Measurements from ENCODE around the gene DDX54. TPM values are rescaled to one million over a fixed set of nuclear protein-coding genes. Genes with fewer than 3 reads are reported as not detected.

Gene DDX54
- total RNA-seq, 1 donor from 2014 or later = 122 TPM

DNA sequence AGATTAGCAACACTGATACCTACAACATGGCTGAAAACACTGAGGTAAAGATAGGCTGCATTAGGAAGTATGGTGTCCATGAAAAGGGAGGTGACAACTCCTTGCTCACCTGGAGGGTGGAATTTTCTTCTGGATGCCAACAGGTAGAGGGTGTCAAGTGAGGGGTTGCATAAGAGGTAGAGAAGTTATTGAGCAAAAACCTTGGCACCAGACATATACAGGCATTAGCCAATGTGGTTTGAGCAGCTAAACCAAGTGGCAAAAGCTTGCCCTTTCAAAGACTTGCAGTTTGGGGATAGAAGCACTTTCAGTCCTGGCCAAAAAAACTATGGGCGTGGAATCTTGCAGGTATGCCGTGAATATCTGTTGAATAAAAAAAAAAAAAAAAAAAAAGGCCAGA, 4.1 kb upstream of the DDX54 start:
- no peaks in the 10 kb centered on the region for H3K9me3 Mint-ChIP-seq
- intact Hi-C loops (cut with micrococcal nuclease) = no loop called here
- no peaks in the 10 kb centered on the region for H3K27me3 Mint-ChIP-seq
- no peak overlapping the region for H3K4me3 Mint-ChIP-seq
- no peak for DNase-seq
- H3K4me1 Mint-ChIP-seq = peaks cover 23% of the 10 kb centered on the region
- H3K27ac Mint-ChIP-seq = no peak overlapping the region
- H3K36me3 Mint-ChIP-seq (ENCODE audit: low read depth) = peaks cover 31% of the 10 kb centered on the region

GRCh38 chr12:113186666-113187325, 1.5 kb upstream of the DDX54 start:
- Mint-ChIP-seq H3K27ac (peak overlapping the region; percentile 98), H3K4me1 (peaks cover 21% of the 10 kb centered on the region), H3K36me3 (ENCODE audit: low read depth) (peaks cover 28% of the 10 kb centered on the region), H3K9me3 (no peaks in the 10 kb centered on the region), H3K4me3 (peak overlapping the region; percentile 99), H3K27me3 (no peaks in the 10 kb centered on the region)
- no peak for DNase-seq
- intact Hi-C loops (cut with micrococcal nuclease) = no loop called here

DNA sequence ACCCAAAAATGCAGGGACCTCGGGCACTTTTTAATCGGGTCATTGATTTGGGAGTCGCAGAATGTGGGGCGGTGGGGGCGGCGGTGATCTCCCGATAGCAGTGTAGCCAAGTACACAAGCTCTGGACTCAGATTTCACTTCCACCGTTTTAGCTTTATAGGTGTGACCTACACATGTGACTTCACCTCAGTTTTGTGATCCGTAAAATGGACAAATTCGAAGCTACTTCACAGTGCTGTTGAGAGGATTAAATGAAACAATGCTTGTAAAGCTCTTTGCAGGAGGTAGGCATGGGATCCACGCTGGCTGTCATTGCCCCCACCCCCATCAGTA, 721 bp upstream of the DDX54 start:
- Mint-ChIP-seq H3K27me3 (no peaks in the 10 kb centered on the region), H3K4me1 (peaks cover 23% of the 10 kb centered on the region), H3K27ac (peak overlapping the region; percentile 98), H3K4me3 (peak overlapping the region; percentile 99), H3K9me3 (no peaks in the 10 kb centered on the region), H3K36me3 (ENCODE audit: low read depth) (peaks cover 29% of the 10 kb centered on the region)
- no peak for DNase-seq
- intact Hi-C loops (cut with micrococcal nuclease) = no loop called here

DNA sequence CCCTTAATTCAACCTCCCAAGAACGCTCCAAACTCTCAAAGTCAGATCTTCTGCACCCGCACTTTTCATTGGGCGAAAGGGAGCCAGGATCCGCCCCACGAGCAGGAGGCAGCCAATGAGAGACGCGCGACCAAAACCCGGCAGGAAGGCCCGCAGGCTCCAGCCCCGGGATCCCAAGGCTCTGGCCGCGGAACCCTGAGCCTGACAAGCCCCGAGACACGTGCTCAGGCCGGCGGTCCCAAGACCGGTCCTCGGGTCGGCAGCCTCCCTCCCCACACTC, 438 bp downstream of the DDX54 start:
- DNase-seq = peak; percentile 97
- Mint-ChIP-seq H3K36me3 (ENCODE audit: low read depth) (peaks cover 31% of the 10 kb centered on the region), H3K4me3 (peak overlapping the region; percentile 99), H3K27me3 (no peaks in the 10 kb centered on the region), H3K27ac (peak overlapping the region; percentile 98), H3K4me1 (peaks cover 20% of the 10 kb centered on the region), H3K9me3 (no peaks in the 10 kb centered on the region)
- intact Hi-C loops (cut with micrococcal nuclease) = loop anchor here (1.0 to 2.0 kb wide), 4 partner anchors 23 to 173 kb away; partner anchors contain the start of genes PLBD2 and TPCN1

- H3K27ac Mint-ChIP-seq = peak overlapping the region; percentile 98
- intact Hi-C loops (cut with micrococcal nuclease) = loop anchor here (1.0 to 2.0 kb wide), 2 partner anchors 24 to 31 kb away; no protein-coding TSS in a partner anchor
- peaks cover 34% of the 10 kb centered on the region for H3K36me3 Mint-ChIP-seq (ENCODE audit: low read depth)
- peak overlapping the region; percentile 99 for H3K4me3 Mint-ChIP-seq
- peaks cover 20% of the 10 kb centered on the region for H3K4me1 Mint-ChIP-seq
- no peaks in the 10 kb centered on the region for H3K27me3 Mint-ChIP-seq
- no peaks in the 10 kb centered on the region for H3K9me3 Mint-ChIP-seq
- no peak for DNase-seq
Observed at GRCh38 chr12:113184098-113184899, 979 bp downstream of the DDX54 start.

DNA sequence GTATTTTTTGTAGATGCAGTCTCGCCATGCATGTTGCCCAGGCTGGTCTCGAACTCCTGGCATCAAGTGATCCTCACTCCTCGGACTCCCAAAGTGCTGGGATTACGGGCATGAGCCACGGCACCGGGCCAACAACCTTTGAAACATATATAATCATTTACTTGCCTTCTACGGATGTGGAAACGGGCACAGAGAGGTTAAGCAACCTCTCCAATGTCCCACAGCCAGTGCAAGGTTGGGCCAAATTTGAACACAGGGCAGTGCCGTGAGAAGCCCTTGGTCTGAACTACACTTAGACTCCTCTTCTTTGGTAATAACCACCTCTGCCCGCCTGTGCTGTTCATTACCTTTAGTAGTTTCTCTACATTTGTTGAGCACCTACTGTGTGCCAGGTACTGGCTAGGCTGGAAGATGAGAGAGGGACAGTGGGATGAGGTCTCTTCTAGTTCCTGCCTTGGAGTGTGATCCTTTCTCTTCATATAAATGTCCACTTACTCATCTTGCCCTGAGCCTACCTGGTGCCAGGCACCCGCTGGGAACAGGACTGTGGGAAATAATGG, 2.2 kb downstream of the DDX54 start:
- Mint-ChIP-seq H3K27me3 (no peaks in the 10 kb centered on the region), H3K4me3 (peak overlapping the region; percentile 99)
- DNase-seq = no peak

DNA sequence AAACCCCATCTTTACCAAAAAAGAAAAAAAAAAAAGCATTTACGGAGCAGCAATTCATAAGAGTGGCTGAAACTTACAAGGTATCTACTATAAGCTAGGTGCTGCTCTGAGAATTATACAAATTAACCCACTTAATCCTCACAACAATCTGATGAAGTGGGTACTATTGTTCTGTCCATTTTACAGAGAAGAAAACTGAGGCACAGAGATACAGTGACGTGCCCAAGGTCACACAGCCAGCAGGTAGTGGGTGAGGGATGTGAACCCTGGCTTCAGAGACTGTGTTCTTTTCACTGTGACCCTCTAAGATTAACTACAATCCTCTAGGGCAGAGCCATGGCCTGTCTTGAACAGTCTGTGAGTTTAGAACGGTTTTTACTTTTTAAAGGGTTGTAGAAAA, 3.3 kb downstream of the DDX54 start:
- no peak overlapping the region for H3K4me3 Mint-ChIP-seq
- no peaks in the 10 kb centered on the region for H3K9me3 Mint-ChIP-seq
- H3K27ac Mint-ChIP-seq = no peak overlapping the region
- no peaks in the 10 kb centered on the region for H3K27me3 Mint-ChIP-seq
- DNase-seq = no peak
- H3K36me3 Mint-ChIP-seq (ENCODE audit: low read depth) = peaks cover 49% of the 10 kb centered on the region
- peaks cover 15% of the 10 kb centered on the region for H3K4me1 Mint-ChIP-seq
- intact Hi-C loops (cut with micrococcal nuclease) = no loop called here

More for the DNA sequence above, 2.2 kb downstream of the DDX54 start:
- Mint-ChIP-seq H3K4me1 (peaks cover 20% of the 10 kb centered on the region), H3K36me3 (ENCODE audit: low read depth) (peaks cover 42% of the 10 kb centered on the region), H3K27ac (no peak overlapping the region), H3K9me3 (no peaks in the 10 kb centered on the region)
- intact Hi-C loops (cut with micrococcal nuclease) = no loop called here

DNA sequence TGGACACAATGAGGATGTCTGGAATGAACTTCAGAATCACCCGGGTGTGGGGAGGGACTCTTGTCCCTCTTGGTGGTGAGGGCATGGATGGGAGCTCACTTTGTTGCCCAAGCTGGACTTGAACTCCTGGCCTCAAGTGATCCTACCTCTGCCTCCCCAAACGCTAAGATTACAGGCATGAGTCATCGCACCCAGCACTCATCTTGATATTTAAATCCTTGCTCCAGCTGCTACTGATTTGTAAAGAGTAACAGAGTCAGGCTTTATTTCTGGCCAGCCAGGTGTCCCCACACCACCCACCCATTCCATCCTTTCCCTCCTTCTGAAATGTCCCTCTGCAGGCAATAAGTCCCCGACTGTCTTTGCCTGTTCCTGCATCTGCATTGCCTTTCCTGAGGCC, 4.9 kb downstream of the DDX54 start:
- no peaks in the 10 kb centered on the region for H3K27me3 Mint-ChIP-seq
- H3K9me3 Mint-ChIP-seq = no peaks in the 10 kb centered on the region
- H3K27ac Mint-ChIP-seq = no peak overlapping the region
- H3K4me3 Mint-ChIP-seq = no peak overlapping the region
- peaks cover 61% of the 10 kb centered on the region for H3K36me3 Mint-ChIP-seq (ENCODE audit: low read depth)
- intact Hi-C loops (cut with micrococcal nuclease) = no loop called here
- peaks cover 6% of the 10 kb centered on the region for H3K4me1 Mint-ChIP-seq
- no peak for DNase-seq

- intact Hi-C loops (cut with micrococcal nuclease) = no loop called here
- no peaks in the 10 kb centered on the region for H3K27me3 Mint-ChIP-seq
- peaks cover 8% of the 10 kb centered on the region for H3K4me1 Mint-ChIP-seq
- H3K27ac Mint-ChIP-seq = no peak overlapping the region
- DNase-seq = no peak
- no peak overlapping the region for H3K4me3 Mint-ChIP-seq
- H3K9me3 Mint-ChIP-seq = no peaks in the 10 kb centered on the region
- H3K36me3 Mint-ChIP-seq (ENCODE audit: low read depth) = peaks cover 63% of the 10 kb centered on the region
Observed at GRCh38 chr12:113179023-113179422, 6.3 kb downstream of the DDX54 start.

GRCh38 chr12:113174461-113175384, 10.6 kb downstream of the DDX54 start:
- Mint-ChIP-seq H3K9me3 (no peaks in the 10 kb centered on the region), H3K4me1 (peaks cover 2% of the 10 kb centered on the region), H3K36me3 (ENCODE audit: low read depth) (peaks cover 80% of the 10 kb centered on the region), H3K27ac (no peak overlapping the region), H3K4me3 (no peak overlapping the region), H3K27me3 (no peaks in the 10 kb centered on the region)
- intact Hi-C loops (cut with micrococcal nuclease) = loop anchor here (1.0 kb wide), 1 partner anchor 126 kb away; no protein-coding TSS in a partner anchor
- DNase-seq = peak; percentile 93

- peaks cover 74% of the 10 kb centered on the region for H3K36me3 Mint-ChIP-seq (ENCODE audit: low read depth)
- no peaks in the 10 kb centered on the region for H3K27me3 Mint-ChIP-seq
- H3K4me3 Mint-ChIP-seq = no peak overlapping the region
- intact Hi-C loops (cut with micrococcal nuclease) = no loop called here
- no peaks in the 10 kb centered on the region for H3K9me3 Mint-ChIP-seq
- no peak overlapping the region for H3K27ac Mint-ChIP-seq
- H3K4me1 Mint-ChIP-seq = peaks cover 2% of the 10 kb centered on the region
- no peak for DNase-seq
Observed at GRCh38 chr12:113173081-113173698, 12.1 kb downstream of the DDX54 start.

DNA sequence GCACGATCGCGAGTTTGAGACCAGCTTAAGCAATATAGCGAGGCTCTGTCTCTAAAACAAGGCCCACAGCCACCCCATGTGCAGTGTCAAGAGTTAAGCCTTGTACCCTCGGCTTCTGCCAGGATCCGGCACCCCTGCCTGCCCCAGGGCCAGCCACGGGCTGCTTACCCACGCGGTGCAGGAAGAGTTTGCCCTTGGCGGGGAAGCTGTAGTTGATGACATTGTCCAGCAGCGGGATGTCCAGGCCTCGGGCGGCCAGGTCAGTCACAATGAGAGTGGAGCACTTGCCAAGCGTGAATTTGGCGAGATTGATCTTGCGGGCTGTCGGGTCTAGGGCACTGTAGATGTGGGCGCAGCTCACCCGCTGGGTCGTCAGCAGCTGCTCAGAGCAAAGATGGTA, 13.1 kb downstream of the DDX54 start:
- no peak for DNase-seq
- H3K27ac Mint-ChIP-seq = no peak overlapping the region
- no peak overlapping the region for H3K4me3 Mint-ChIP-seq
- H3K27me3 Mint-ChIP-seq = no peaks in the 10 kb centered on the region
- H3K36me3 Mint-ChIP-seq (ENCODE audit: low read depth) = peaks cover 64% of the 10 kb centered on the region
- peaks cover 2% of the 10 kb centered on the region for H3K4me1 Mint-ChIP-seq
- intact Hi-C loops (cut with micrococcal nuclease) = no loop called here
- H3K9me3 Mint-ChIP-seq = no peaks in the 10 kb centered on the region

DNA sequence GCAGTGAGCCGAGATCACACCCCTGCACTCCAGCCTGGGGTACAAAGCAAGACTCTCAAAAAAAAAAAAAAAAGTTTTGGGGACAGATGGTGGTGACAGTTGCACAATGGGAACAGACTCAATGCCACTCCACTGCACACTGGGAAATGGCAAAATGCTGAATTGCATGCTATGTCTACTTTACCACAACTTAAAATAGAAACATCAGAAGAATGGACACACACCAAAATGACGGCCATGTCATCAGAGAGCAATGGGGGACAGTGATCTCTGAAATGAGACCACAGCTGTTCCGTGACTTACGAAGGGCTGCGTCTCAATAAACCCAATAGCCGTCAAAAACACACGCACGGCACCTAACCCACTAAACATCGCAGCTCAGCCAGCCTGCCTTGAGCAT, 13.7 kb downstream of the DDX54 start:
- Mint-ChIP-seq H3K27ac (no peak overlapping the region), H3K27me3 (no peaks in the 10 kb centered on the region), H3K4me3 (no peak overlapping the region), H3K36me3 (ENCODE audit: low read depth) (peaks cover 64% of the 10 kb centered on the region), H3K4me1 (peaks cover 2% of the 10 kb centered on the region), H3K9me3 (no peaks in the 10 kb centered on the region)
- no peak for DNase-seq
- intact Hi-C loops (cut with micrococcal nuclease) = no loop called here
